Measurements from ENCODE around the gene TMEM132C.
A peak's percentile ranks its signal among the peaks of the same experiment; 100 is the strongest.

TMEM132C gene

GRCh38 chr12:128367961-128368360 lies 101.0 kb downstream of the TMEM132C start:
- no peak for DNase-seq (ENCODE audit: low spot score)
- no peak for TF ChIP-seq CTCF (IDR thresholded peaks at IDR 0.05; ENCODE audit: extremely low read depth, missing control alignments)

- DNase-seq (ENCODE audit: low spot score), result no peak
- no peak for TF ChIP-seq CTCF (IDR thresholded peaks at IDR 0.05; ENCODE audit: extremely low read depth, missing control alignments)
Measured at GRCh38 chr12:128381541-128381940, 114.6 kb downstream of the TMEM132C start.

GRCh38 chr12:128381946-128382345 lies 115.0 kb downstream of the TMEM132C start:
- no peak for TF ChIP-seq CTCF (IDR thresholded peaks at IDR 0.05; ENCODE audit: extremely low read depth, missing control alignments)
- no peak for DNase-seq (ENCODE audit: low spot score)

- DNase-seq (ENCODE audit: low spot score), result no peak
- no peak for TF ChIP-seq CTCF (IDR thresholded peaks at IDR 0.05; ENCODE audit: extremely low read depth, missing control alignments)
Measured at GRCh38 chr12:128382946-128383345, 116.0 kb downstream of the TMEM132C start.

- DNase-seq (ENCODE audit: low spot score), result no peak
- TF ChIP-seq CTCF (IDR thresholded peaks at IDR 0.05; ENCODE audit: extremely low read depth, missing control alignments), result no peak
Measured at GRCh38 chr12:128383357-128383937, 116.5 kb downstream of the TMEM132C start.

- no peak for DNase-seq (ENCODE audit: low spot score)
- no peak for TF ChIP-seq CTCF (IDR thresholded peaks at IDR 0.05; ENCODE audit: extremely low read depth, missing control alignments)
Measured at GRCh38 chr12:128385736-128386135, 118.8 kb downstream of the TMEM132C start.

GRCh38 chr12:128387811-128388422 lies 120.9 kb downstream of the TMEM132C start:
- peak; percentile 56 for DNase-seq (ENCODE audit: low spot score)

More at GRCh38 chr12:128387811-128388422, 120.9 kb downstream of the TMEM132C start:
- TF ChIP-seq CTCF (IDR thresholded peaks at IDR 0.05; ENCODE audit: extremely low read depth, missing control alignments), result peak; percentile 61

Data from GM20000 (cell line).